ENCODE results near the gene TRIM41.
A peak's percentile ranks its signal among the peaks of the same experiment; 100 is the strongest.

DNA sequence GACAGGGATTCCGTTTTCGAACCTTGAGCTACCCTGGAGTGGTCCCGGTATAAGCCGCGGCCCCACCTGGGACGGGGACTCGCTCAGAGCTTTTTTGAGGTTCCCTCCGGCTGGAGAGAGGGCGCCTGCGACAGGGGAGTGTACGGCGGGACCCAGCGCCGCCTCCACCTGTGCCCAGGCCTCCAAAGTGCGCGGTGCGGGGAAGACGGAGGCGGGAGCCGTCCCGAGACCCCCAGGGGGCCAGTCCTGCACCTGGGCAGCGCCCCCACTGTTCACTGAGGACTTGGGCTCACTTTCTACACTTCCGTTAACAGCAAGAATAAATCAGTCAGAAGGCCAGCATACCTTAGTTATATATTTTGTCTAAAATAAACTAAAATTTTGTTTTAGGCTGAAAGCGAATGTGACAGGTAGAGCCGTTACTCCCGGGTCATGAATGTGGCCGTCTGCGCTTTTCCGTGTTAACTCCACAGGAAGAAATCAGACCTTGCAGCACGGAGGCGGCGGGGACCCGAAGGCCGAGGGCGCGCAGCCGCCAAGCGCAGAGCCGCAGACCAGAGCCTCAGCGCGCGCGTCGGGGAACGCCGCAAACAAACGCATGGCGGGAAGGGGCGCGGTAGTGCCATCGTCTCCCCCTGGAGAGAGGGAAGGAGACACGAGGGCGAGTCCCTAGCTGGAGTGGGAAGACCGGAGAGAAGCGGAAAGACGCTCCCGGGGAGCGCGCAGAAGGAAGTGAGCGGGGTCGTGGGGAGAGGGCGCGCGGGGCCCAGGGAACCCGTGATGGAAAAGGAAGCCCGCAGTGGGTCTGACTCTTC, 32.2 kb upstream of the TRIM41 start:
- no peak for TF ChIP-seq ZFX (IDR thresholded peaks at IDR 0.05; ENCODE audit: borderline replicate concordance)
- TF ChIP-seq, protein P1, sequence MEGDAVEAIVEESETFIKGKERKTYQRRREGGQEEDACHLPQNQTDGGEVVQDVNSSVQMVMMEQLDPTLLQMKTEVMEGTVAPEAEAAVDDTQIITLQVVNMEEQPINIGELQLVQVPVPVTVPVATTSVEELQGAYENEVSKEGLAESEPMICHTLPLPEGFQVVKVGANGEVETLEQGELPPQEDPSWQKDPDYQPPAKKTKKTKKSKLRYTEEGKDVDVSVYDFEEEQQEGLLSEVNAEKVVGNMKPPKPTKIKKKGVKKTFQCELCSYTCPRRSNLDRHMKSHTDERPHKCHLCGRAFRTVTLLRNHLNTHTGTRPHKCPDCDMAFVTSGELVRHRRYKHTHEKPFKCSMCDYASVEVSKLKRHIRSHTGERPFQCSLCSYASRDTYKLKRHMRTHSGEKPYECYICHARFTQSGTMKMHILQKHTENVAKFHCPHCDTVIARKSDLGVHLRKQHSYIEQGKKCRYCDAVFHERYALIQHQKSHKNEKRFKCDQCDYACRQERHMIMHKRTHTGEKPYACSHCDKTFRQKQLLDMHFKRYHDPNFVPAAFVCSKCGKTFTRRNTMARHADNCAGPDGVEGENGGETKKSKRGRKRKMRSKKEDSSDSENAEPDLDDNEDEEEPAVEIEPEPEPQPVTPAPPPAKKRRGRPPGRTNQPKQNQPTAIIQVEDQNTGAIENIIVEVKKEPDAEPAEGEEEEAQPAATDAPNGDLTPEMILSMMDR (IDR thresholded peaks at IDR 0.05), result peak; percentile 38
